Left ventricle myocardium inferior (tissue), 1 donor: Measurements from ENCODE around the gene PLXNB2. TPM values are rescaled to one million over a fixed set of nuclear protein-coding genes. Genes with fewer than 3 reads are reported as not detected.

ENCODE experiments used
- DNase-seq: peaks from one replicate; pipeline ENCODE4 v3.0.0-alpha.2; 2020
- H3K27ac ChIP-seq: fragments of 200-600 bp; replicated peaks from 2 replicates; pipeline ENCODE4 v1.8.0; 2021
- H3K27me3 ChIP-seq: fragments of 200-600 bp; 2 replicates; pipeline ENCODE4 v1.8.0; 2021; ENCODE audit warnings: low read depth
- H3K36me3 ChIP-seq: fragments of 200-600 bp; 2 replicates; pipeline ENCODE4 v1.8.0; 2021
- H3K4me1 ChIP-seq: fragments of 200-600 bp; 2 replicates; pipeline ENCODE4 v1.8.0; 2021
- H3K4me3 ChIP-seq: fragments of 200-600 bp; 2 replicates; pipeline ENCODE4 v1.8.0; 2021; ENCODE audit warnings: mild to moderate bottlenecking, moderate library complexity
- H3K9me3 ChIP-seq: fragments of 200-600 bp; replicated peaks from 2 replicates; pipeline ENCODE4 v1.8.0; 2021
- CTCF ChIP-seq: fragments of 200-600 bp; IDR thresholded peaks from 2 replicates; pipeline ENCODE4 v1.8.0; 2021; ENCODE audit warnings: antibody characterized with exemption, mild to moderate bottlenecking, borderline replicate concordance
- intact Hi-C: fragments of 100-400 bp; cut with micrococcal nuclease; formaldehyde crosslinking; loops from one replicate; pipeline ENCODE4 v1.11.0; 2022
- total RNA-seq: library from RNA; stranded (reverse); fragmentation: NEBNext Ultra II Directional; extraction: Animal tissue kit (Norgen Biotek cat#: 25700); gene quantifications from one replicate; pipeline ENCODE4 v1.2.1, GENCODE V29; 2021
- donor health status: DM: no; HTN: yes; CAD: no; lungs with severe emphysema.

Gene PLXNB2
- total RNA-seq, 1 donor from 2014 or later, result 50.2 TPM

- Histone ChIP-seq H3K36me3 (no peaks in the 10 kb centered on the region), H3K9me3 (no peaks in the 10 kb centered on the region), H3K27ac (peak overlapping the region; percentile 56), H3K4me1 (peaks cover 45% of the 10 kb centered on the region), H3K4me3 (no peak overlapping the region), H3K27me3 (peaks cover 11% of the 10 kb centered on the region)
- intact Hi-C loops, result no loop called here
- no peak for DNase-seq
- no peak for TF ChIP-seq CTCF
Measured at GRCh38 chr22:50259302-50259701, 48.1 kb downstream of the PLXNB2 start.

GRCh38 chr22:50258361-50259292 is 48.8 kb downstream of the PLXNB2 start:
- no peak overlapping the region for H3K4me3 ChIP-seq
- peaks cover 45% of the 10 kb centered on the region for H3K4me1 ChIP-seq
- intact Hi-C loops, result no loop called here
- H3K36me3 ChIP-seq, result no peaks in the 10 kb centered on the region
- H3K27ac ChIP-seq, result peak overlapping the region; percentile 56
- peaks cover 11% of the 10 kb centered on the region for H3K27me3 ChIP-seq
- TF ChIP-seq CTCF, result no peak
- H3K9me3 ChIP-seq, result no peaks in the 10 kb centered on the region
- peak; percentile 59 for DNase-seq

GRCh38 chr22:50257451-50258360 is 49.7 kb downstream of the PLXNB2 start:
- no peaks in the 10 kb centered on the region for H3K36me3 ChIP-seq
- TF ChIP-seq CTCF, result no peak
- intact Hi-C loops, result no loop called here
- no peak overlapping the region for H3K4me3 ChIP-seq
- peaks cover 43% of the 10 kb centered on the region for H3K4me1 ChIP-seq
- peaks cover 11% of the 10 kb centered on the region for H3K27me3 ChIP-seq
- DNase-seq, result no peak
- H3K27ac ChIP-seq, result peak overlapping the region; percentile 56
- no peaks in the 10 kb centered on the region for H3K9me3 ChIP-seq

GRCh38 chr22:50257041-50257440 is 50.4 kb downstream of the PLXNB2 start:
- no peaks in the 10 kb centered on the region for H3K36me3 ChIP-seq
- H3K9me3 ChIP-seq, result no peaks in the 10 kb centered on the region
- H3K27ac ChIP-seq, result peak overlapping the region; percentile 56
- no peak for DNase-seq
- H3K4me1 ChIP-seq, result peaks cover 36% of the 10 kb centered on the region
- no peak overlapping the region for H3K4me3 ChIP-seq
- intact Hi-C loops, result no loop called here
- TF ChIP-seq CTCF, result no peak
- peaks cover 5% of the 10 kb centered on the region for H3K27me3 ChIP-seq

- H3K36me3 ChIP-seq, result no peaks in the 10 kb centered on the region
- H3K4me3 ChIP-seq, result no peak overlapping the region
- no peaks in the 10 kb centered on the region for H3K9me3 ChIP-seq
- intact Hi-C loops, result no loop called here
- H3K4me1 ChIP-seq, result peaks cover 38% of the 10 kb centered on the region
- no peak for DNase-seq
- TF ChIP-seq CTCF, result no peak
- H3K27me3 ChIP-seq, result no peaks in the 10 kb centered on the region
- H3K27ac ChIP-seq, result no peak overlapping the region
Measured at GRCh38 chr22:50256258-50256862, 51.1 kb downstream of the PLXNB2 start.
